GM20000 (cell line): ENCODE measurements around the gene OR11L1.

Source experiments
- DNase-seq: peaks from one replicate; pipeline ENCODE4 v3.0.0; 2012; ENCODE audit warnings: low spot score
- TF ChIP-seq, protein P1 (sequence below): IDR thresholded peaks from 2 replicates; pipeline ENCODE4 v1.5.1; 2012; ENCODE audit warnings: mild to moderate bottlenecking, control low read depth; ENCODE audit errors: extremely low read depth, missing control alignments

OR11L1 gene, protein sequence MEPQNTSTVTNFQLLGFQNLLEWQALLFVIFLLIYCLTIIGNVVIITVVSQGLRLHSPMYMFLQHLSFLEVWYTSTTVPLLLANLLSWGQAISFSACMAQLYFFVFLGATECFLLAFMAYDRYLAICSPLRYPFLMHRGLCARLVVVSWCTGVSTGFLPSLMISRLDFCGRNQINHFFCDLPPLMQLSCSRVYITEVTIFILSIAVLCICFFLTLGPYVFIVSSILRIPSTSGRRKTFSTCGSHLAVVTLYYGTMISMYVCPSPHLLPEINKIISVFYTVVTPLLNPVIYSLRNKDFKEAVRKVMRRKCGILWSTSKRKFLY

GRCh38 chr1:247841796-247842195, at the start of gene OR11L1:
TSS of gene OR11L1 (minus strand) at chr1:247841896. CDS start at chr1:247841896, 0 bp downstream.
- DNase-seq, result no peak
- TF ChIP-seq, protein P1, sequence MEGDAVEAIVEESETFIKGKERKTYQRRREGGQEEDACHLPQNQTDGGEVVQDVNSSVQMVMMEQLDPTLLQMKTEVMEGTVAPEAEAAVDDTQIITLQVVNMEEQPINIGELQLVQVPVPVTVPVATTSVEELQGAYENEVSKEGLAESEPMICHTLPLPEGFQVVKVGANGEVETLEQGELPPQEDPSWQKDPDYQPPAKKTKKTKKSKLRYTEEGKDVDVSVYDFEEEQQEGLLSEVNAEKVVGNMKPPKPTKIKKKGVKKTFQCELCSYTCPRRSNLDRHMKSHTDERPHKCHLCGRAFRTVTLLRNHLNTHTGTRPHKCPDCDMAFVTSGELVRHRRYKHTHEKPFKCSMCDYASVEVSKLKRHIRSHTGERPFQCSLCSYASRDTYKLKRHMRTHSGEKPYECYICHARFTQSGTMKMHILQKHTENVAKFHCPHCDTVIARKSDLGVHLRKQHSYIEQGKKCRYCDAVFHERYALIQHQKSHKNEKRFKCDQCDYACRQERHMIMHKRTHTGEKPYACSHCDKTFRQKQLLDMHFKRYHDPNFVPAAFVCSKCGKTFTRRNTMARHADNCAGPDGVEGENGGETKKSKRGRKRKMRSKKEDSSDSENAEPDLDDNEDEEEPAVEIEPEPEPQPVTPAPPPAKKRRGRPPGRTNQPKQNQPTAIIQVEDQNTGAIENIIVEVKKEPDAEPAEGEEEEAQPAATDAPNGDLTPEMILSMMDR, result no peak

- no peak for DNase-seq
- TF ChIP-seq, protein P1, result no peak
Observed at GRCh38 chr1:247884797-247885413, 43.2 kb upstream of the OR11L1 start.

GRCh38 chr1:247883346-247883745, 41.6 kb upstream of the OR11L1 start:
- TF ChIP-seq, protein P1, result no peak
- DNase-seq, result no peak

DNA sequence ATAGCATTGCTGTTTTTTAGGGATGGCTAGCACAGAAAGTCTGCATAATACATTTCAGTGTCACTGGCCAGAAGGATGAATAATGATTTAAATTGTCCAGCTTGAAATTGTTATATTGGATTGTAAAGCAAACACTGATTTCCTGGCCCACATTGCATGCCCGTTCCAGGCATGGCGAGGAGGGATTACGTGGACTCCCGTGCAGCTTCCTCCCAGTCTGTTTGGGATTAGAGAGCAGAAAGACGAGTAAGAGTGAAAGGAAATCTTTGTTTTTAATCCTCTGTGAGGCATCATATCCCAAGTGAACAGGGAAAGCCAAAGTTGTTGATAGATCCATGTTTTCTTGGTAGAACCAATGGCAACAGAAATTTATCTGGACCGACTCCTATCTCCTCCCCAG, 23.7 kb upstream of the OR11L1 start:
- TF ChIP-seq, protein P1, result no peak
- DNase-seq, result no peak

DNA sequence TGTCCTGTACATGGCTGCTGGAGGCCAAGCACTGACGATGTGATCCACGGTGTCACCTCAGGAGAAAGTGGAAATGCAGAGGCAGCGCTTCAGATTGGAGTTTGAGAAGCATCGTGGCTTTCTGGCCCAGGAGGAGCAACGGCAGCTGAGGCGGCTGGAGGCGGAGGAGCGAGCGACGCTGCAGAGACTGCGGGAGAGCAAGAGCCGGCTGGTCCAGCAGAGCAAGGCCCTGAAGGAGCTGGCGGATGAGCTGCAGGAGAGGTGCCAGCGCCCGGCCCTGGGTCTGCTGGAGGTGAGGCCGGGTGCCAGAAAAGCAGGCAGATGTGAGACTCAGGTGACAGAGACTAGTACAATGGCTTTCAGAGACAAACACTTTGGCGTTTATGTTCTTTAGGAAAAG, 22.9 kb upstream of the OR11L1 start:
- DNase-seq, result no peak
- TF ChIP-seq, protein P1, result no peak

- DNase-seq, result no peak
- TF ChIP-seq, protein P1, result no peak
Observed at GRCh38 chr1:247862756-247863155, 21.1 kb upstream of the OR11L1 start.

DNA sequence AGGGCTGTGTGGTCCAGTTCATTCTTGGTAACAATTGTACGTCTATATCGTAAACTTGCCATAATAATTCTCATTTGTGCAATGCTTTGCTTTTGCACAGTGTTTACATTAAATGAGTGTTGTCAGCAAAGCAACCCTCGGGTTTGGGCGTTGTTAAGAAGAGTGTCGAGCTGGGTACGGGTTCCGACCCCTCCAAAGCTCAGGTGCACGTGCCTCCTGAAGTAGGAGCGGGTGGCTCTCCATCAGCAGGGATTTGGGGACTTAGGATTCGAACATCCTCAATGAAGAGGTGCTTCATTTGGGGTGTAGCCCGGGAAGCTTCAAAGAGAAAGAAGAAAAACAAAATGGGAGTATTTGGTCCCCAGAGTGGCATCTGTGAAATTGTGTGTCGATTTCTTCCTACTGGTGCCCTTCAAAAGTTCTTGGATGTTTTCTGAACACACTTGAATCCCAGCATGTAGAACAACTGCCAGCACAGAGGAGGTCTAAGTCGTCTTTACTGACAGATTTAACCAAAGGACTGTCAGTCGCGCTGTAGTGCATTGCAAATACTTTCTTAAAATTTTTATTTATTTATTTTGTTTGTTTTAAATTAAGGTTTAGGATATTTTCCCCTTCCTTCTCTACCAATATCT, 16.4 kb upstream of the OR11L1 start:
- TF ChIP-seq, protein P1, result no peak
- DNase-seq, result peak; percentile 21
